Measurements from ENCODE around the gene LITAFD. TPM values are rescaled to one million over a fixed set of nuclear protein-coding genes. Genes with fewer than 3 reads are reported as not detected.

Gene LITAFD
- total and polyA plus RNA-seq, 9 of the 15 experiments (the other 6 are each of a cell fraction or from before 2014, with no cell fraction given), result not detected

DNA sequence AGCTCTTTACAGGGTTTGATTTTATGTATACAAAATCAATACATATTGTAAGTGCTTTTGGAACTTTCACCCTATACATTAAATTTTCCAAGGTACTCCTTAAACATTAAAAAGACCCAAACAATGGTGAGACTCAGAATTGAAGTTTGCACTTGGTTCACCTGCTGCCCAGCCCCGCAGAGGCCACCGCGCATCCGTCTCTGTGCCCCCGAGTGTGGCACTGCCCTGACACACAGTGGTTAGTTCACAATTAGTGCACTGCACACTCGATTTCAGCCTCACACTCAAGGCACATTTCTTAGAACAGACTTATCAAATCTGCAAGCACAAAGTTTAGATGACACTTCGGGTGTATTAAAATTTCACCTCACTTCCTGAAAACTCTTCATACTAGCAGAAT is 43.3 kb downstream of the LITAFD start:
- H3K4me1 ChIP-seq (replicated peaks in 1 of 2; ENCODE audit: control insufficient read depth in 2 of 2, insufficient read depth in 2 of 2, low read length in 2 of 2), result peaks cover 0 to 8% of the 10 kb centered on the region in 2 experiments; a peak in 1 of 5 replicates
- peaks cover 19% of the 10 kb centered on the region for H4K20me1 ChIP-seq (replicated peaks; ENCODE audit: control insufficient read depth, insufficient read depth, low read length)
- H2AFZ ChIP-seq (ENCODE audit: low read depth, low read length), result no peak overlapping the region
- TF ChIP-seq HES1 (IDR thresholded peaks at IDR 0.05; ENCODE audit: low read depth) (no peak), TBP (optimal IDR thresholded peaks at IDR 0.05; ENCODE audit: low read depth, low read length) (no peak), BRD4 (IDR thresholded peaks at IDR 0.05) (no peak), SLC30A9 (CRISPR knock-in tag; IDR thresholded peaks at IDR 0.05) (no peak), TGIF2 (CRISPR knock-in tag; IDR thresholded peaks at IDR 0.05) (no peak), U2AF1 (optimal IDR thresholded peaks at IDR 0.05; ENCODE audit: low read depth, low read length) (no peak), ZNF655 (CRISPR knock-in tag; IDR thresholded peaks at IDR 0.05) (no peak), ETV5 (CRISPR knock-in tag; IDR thresholded peaks at IDR 0.05; ENCODE audit: low read depth) (no peak), ZNF311 (CRISPR knock-in tag; IDR thresholded peaks at IDR 0.05) (no peak), ZNF830 (CRISPR knock-in tag; IDR thresholded peaks at IDR 0.05) (no peak), NR2F6 (CRISPR knock-in tag; IDR thresholded peaks at IDR 0.05) (no peak)
- TF ChIP-seq, protein P1, sequence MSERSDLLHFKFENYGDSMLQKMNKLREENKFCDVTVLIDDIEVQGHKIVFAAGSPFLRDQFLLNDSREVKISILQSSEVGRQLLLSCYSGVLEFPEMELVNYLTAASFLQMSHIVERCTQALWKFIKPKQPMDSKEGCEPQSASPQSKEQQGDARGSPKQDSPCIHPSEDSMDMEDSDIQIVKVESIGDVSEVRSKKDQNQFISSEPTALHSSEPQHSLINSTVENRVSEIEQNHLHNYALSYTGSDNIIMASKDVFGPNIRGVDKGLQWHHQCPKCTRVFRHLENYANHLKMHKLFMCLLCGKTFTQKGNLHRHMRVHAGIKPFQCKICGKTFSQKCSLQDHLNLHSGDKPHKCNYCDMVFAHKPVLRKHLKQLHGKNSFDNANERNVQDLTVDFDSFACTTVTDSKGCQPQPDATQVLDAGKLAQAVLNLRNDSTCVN (CRISPR knock-in tag; IDR thresholded peaks at IDR 0.05), result no peak
- TF ChIP-seq, protein P2, sequence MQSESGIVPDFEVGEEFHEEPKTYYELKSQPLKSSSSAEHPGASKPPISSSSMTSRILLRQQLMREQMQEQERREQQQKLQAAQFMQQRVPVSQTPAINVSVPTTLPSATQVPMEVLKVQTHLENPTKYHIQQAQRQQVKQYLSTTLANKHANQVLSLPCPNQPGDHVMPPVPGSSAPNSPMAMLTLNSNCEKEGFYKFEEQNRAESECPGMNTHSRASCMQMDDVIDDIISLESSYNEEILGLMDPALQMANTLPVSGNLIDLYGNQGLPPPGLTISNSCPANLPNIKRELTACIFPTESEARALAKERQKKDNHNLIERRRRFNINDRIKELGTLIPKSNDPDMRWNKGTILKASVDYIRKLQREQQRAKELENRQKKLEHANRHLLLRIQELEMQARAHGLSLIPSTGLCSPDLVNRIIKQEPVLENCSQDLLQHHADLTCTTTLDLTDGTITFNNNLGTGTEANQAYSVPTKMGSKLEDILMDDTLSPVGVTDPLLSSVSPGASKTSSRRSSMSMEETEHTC (IDR thresholded peaks at IDR 0.05), result no peak
- no peaks in the 10 kb centered on the region for H3K9me1 ChIP-seq (ENCODE audit: control insufficient read depth, insufficient read depth, low read length)
- in situ Hi-C loops (cut with MboI) (no loop called here), intact Hi-C loops (cut with micrococcal nuclease) (no loop called here)
- H3K36me3 ChIP-seq (ENCODE audit: control insufficient read depth, insufficient read depth, low read length), result peaks cover 85% of the 10 kb centered on the region
- CTCF ChIA-PET (ENCODE audit: low intra/inter-chr PET ratio), result no interaction called here
- 93% methylated on average over 7 of the region's 7 CpGs for WGBS (ENCODE audit: insufficient coverage, low coverage, missing lambda C conversion rate)
- POLR2A ChIA-PET, result interaction anchor here (0.6 to 1.4 kb wide), 2 partner anchors 8 to 15 kb away, joined by 3 to 4 read pairs; no protein-coding TSS in a partner anchor
- H3K4me2 ChIP-seq (ENCODE audit: insufficient read depth, low read length), result no peak overlapping the region
- H3K9ac ChIP-seq (ENCODE audit: insufficient read depth in 1 of 2, low read depth in 2 of 2, low read length in 2 of 2), result no peak overlapping the region
- no peak for FAIRE-seq
- peaks cover 60% of the 10 kb centered on the region for H3K79me2 ChIP-seq (ENCODE audit: control insufficient read depth, insufficient read depth, low read length)
- no peak overlapping the region for H3K4me3 ChIP-seq
- no peak overlapping the region for H3K27ac ChIP-seq (ENCODE audit: extremely low read depth, low read depth, low read length)
- DNase-seq (ENCODE audit: extremely low read depth in 1 of 4, low spot score in 3 of 4), result no peak
- H3K27me3 ChIP-seq (ENCODE audit: control insufficient read depth in 2 of 2, insufficient read depth in 2 of 2, low read length in 2 of 2), result no peaks in the 10 kb centered on the region
- no peaks in the 10 kb centered on the region for H3K9me3 ChIP-seq (replicated peaks; ENCODE audit: control insufficient read depth, insufficient read depth, low read depth, low read length)
- BruUV-seq (replicated peaks), result no TSS peak
- ATAC-seq, result no peak
